ENCODE results near the gene GFOD1.

- TF ChIP-seq, protein P1, sequence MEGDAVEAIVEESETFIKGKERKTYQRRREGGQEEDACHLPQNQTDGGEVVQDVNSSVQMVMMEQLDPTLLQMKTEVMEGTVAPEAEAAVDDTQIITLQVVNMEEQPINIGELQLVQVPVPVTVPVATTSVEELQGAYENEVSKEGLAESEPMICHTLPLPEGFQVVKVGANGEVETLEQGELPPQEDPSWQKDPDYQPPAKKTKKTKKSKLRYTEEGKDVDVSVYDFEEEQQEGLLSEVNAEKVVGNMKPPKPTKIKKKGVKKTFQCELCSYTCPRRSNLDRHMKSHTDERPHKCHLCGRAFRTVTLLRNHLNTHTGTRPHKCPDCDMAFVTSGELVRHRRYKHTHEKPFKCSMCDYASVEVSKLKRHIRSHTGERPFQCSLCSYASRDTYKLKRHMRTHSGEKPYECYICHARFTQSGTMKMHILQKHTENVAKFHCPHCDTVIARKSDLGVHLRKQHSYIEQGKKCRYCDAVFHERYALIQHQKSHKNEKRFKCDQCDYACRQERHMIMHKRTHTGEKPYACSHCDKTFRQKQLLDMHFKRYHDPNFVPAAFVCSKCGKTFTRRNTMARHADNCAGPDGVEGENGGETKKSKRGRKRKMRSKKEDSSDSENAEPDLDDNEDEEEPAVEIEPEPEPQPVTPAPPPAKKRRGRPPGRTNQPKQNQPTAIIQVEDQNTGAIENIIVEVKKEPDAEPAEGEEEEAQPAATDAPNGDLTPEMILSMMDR (conservative IDR thresholded peaks at IDR 0.05; ENCODE audit: low read depth, low read length) = no peak
- TF ChIP-seq EZH2 (IDR thresholded peaks at IDR 0.05; ENCODE audit: borderline replicate concordance, low read depth, low read length, poor library complexity, severe bottlenecking) = no peak
Measured at GRCh38 chr6:13470238-13471140, 16.9 kb downstream of the GFOD1 start.
